HG03571 (cell line): ENCODE results near the gene PIGN.

ENCODE experiments used
- ATAC-seq: cut with Tn5 transposase; IDR thresholded peaks from one replicate; pipeline ENCODE4 v1.9.1; 2021; ENCODE audit not compliant: unreplicated experiment

PIGN gene

DNA sequence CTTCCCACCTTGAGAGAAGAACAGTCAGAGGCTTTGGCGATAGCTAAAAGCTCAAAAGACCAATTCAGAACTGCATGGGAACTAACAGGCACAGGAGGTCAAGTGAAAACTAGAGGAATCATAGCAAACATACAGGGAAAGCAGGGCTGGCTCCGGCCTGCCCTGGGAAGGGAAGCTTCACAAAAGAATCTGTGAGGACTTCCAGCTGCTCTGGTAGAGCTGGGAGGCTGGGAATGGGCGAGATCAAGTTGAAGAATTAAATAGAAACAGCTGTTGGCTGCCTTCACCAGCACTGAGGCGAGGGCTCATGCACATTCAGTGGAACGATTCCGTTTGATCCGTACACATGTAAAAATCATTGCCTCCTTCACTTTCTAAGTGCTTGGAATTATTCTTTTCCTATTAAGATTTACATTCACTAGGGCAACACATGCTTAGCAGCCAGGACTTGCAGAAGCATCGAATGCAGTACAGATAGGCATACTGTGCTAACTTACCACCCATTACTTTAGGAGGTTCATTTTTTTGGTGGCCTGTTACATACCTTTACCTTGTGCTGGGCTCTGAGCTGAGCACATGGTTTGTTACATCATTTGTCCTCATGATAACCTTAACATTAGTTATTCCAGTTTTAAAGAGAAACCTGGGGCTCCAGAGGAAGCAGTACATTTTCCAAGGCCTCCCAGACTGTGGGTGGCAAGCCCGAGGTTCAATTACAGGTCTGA is 168.7 kb downstream of the PIGN start:
- ATAC-seq: no peak

GRCh38 chr18:62017618-62018017 is 169.2 kb downstream of the PIGN start:
- no peak for ATAC-seq

GRCh38 chr18:62011416-62011815 is 175.4 kb downstream of the PIGN start:
- ATAC-seq: no peak

- ATAC-seq: no peak
These were observed 177.3 kb downstream of the PIGN start for GRCh38 chr18:62009521-62009920.

DNA sequence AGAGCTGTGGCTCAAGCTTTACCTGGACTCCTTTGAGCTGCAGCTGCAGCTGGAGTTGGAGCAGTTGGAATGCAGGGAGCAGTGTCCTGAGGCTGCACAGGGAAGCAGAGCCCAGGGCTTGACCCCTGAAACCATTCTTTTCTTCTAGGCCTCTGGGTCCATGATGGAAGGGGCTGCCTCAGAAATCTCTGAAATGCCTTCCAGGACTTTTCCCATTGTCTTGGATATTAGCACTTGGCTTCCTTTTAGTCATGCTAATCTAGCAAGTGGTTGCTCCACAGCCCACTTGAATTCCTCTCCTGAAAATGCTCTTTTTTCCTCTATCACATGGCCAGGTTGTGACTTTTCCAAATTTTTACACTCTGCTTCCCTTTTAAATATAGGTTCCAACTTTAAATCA is 185.5 kb downstream of the PIGN start:
- ATAC-seq: no peak

- no peak for ATAC-seq
These were observed 187.9 kb downstream of the PIGN start for GRCh38 chr18:61998957-61999356.

DNA sequence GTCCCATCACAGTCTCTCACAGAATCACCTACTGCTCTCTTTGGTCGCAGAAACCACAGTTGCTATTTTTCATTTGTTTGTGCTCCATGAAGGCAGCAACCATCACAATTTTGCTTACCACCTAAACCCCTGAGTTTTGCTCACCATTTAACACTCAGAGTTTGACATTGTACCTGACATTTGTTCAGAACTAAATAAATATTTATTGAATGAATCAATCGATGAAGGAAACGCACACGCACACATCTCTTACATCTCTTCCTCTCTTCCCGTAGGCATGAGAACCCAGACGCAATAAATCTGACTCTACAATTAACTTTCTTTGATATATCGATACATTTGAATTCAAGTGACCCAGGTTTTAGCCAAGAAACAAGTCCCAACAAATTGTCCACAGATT is 188.5 kb downstream of the PIGN start:
- no peak for ATAC-seq

- ATAC-seq: no peak
These were observed 191.2 kb downstream of the PIGN start for GRCh38 chr18:61995618-61996017.

DNA sequence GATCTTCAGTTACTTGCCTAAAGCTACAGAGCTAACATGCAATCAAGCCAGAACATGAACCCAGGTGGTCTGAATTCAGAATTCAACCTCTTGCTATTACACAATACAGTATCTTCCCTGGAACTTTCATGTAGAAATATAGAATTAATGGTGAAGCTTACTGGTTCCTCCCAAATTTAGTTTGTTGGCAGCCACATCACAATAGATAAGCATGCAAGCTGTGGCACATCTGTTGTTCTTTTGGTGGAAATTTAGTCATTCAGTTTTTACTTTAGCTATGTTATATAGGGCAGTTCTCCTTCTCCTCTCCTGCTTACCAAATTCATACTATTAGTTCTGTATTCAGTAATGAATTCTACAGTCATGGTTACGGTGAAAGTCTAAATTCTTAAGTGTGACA is 193.0 kb downstream of the PIGN start:
- no peak for ATAC-seq

DNA sequence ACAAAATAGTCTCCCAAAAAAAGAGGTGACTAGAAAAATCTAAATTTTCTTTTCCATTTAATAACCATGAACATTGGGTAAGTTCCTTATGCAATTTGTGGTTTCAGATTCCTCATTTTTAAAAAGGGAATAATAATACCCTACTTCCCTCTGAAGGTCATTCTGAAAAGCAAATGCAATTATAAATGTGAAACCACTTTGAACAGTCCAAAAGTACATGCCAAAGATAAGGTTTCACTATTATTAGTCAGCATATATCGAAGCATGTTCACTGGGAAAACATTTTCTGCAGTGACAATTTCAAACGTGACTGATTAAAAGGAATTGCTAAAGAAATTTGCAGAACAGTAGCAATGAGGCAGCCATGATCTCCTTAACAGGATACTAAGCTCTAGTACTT is 193.9 kb downstream of the PIGN start:
- ATAC-seq: no peak

DNA sequence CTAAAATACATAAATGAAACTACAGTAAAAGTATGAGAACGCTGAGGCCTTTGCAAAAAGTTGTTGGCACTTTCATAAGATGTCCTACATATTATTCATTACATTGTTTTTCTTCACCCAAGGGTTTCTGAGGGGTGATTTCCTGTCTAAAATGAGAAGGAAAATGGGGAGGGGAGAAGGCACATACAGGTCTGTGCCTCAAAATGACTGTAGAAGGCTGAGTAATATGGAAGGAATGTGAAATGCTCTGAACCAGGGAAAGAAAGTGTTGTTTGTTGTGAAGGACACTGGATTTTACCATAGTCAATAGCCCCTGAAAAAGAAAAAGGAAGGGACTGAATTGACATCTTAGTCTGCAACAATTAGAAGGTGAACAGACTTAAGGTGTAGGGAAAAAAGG is 194.6 kb downstream of the PIGN start:
- ATAC-seq: no peak

DNA sequence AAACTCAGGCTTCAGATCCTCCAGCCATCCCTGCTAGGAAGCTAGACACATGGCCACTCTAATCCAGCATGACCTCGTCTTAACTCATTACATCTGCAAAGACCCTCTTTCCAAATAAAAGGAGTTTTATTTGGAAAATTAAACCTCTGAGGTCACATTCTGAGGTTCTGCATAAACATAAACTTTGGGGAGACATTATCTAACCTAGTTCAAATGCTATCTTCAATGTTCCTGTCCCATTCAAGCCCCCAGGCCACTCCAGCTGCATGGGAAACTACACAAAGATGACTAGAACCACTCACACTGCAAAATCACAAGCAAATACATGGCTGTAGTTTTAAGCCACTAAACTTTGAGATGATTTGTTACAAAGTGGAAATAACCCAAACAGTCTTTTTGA is 195.0 kb downstream of the PIGN start:
- no peak for ATAC-seq

DNA sequence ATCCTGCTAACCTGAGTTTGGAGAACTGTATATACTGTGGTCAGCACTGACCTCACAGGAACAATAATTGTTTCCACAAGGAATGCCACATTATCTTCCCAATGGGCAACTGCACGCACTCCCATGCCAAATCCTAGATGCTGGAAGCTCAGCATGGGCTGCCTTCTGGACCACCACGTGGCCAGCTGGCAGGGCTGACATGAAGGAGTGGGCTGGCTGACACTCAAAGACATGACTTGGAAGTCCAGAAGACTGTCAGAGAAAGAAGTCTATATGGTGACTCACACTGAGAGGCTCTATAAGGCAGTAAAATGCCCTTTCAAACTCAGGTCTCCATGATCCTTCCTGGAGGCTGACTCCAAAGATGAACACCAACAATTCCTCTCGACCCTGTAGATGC is 195.7 kb downstream of the PIGN start:
- ATAC-seq: no peak
